ENCODE measurements around the gene GPD2.

The GPD2 gene

GRCh38 chr2:156436497-156437085, 412 bp downstream of the GPD2 start:
- no peak for DNase-seq (ENCODE audit: low read depth)

- no peak for DNase-seq (ENCODE audit: low read depth)
Measured at GRCh38 chr2:156437272-156437930, 1.2 kb downstream of the GPD2 start.

- no peak for DNase-seq (ENCODE audit: low read depth)
Measured at GRCh38 chr2:156437931-156438410, 1.8 kb downstream of the GPD2 start.

- DNase-seq (ENCODE audit: low read depth) = no peak
Measured at GRCh38 chr2:156443089-156443488, 6.9 kb downstream of the GPD2 start.

GRCh38 chr2:156445296-156446220, 9.4 kb downstream of the GPD2 start:
- no peak for DNase-seq (ENCODE audit: low read depth)

- DNase-seq (ENCODE audit: low read depth) = no peak
Measured at GRCh38 chr2:156447761-156448160, 11.6 kb downstream of the GPD2 start.

GRCh38 chr2:156448766-156449165, 12.6 kb downstream of the GPD2 start:
- no peak for DNase-seq (ENCODE audit: low read depth)

GRCh38 chr2:156452971-156453370, 16.8 kb downstream of the GPD2 start:
- DNase-seq (ENCODE audit: low read depth) = no peak

GRCh38 chr2:156455361-156455975, 19.3 kb downstream of the GPD2 start:
- no peak for DNase-seq (ENCODE audit: low read depth)

GRCh38 chr2:156456616-156457015, 20.4 kb downstream of the GPD2 start:
- no peak for DNase-seq (ENCODE audit: low read depth)

GRCh38 chr2:156457523-156458517, 21.6 kb downstream of the GPD2 start:
- no peak for DNase-seq (ENCODE audit: low read depth)

GRCh38 chr2:156459720-156460119, 23.5 kb downstream of the GPD2 start:
- DNase-seq (ENCODE audit: low read depth) = no peak

GRCh38 chr2:156464106-156464505, 27.9 kb downstream of the GPD2 start:
- no peak for DNase-seq (ENCODE audit: low read depth)

- DNase-seq (ENCODE audit: low read depth) = no peak
Measured at GRCh38 chr2:156465573-156465972, 29.4 kb downstream of the GPD2 start.

- no peak for DNase-seq (ENCODE audit: low read depth)
Measured at GRCh38 chr2:156466739-156467405, 30.7 kb downstream of the GPD2 start.

- DNase-seq (ENCODE audit: low read depth) = no peak
Measured at GRCh38 chr2:156470975-156471583, 34.9 kb downstream of the GPD2 start.

GRCh38 chr2:156471762-156472161, 35.6 kb downstream of the GPD2 start:
- no peak for DNase-seq (ENCODE audit: low read depth)

GRCh38 chr2:156472686-156473085, 36.5 kb downstream of the GPD2 start:
- DNase-seq (ENCODE audit: low read depth) = no peak

- DNase-seq (ENCODE audit: low read depth) = no peak
Measured at GRCh38 chr2:156473445-156473844, 37.3 kb downstream of the GPD2 start.

- DNase-seq (ENCODE audit: low read depth) = no peak
Measured at GRCh38 chr2:156474401-156474800, 38.2 kb downstream of the GPD2 start.
